Adipocyte (in vitro differentiated cells): ENCODE data around the gene CCDC178.
"Not testable (repeated sequence)": the region's sequence is repeated elsewhere in the genome, so short reads cannot be mapped to it uniquely, and the experiment has no call there.

ENCODE experiments used
- DNase-seq: peaks from one replicate; pipeline ENCODE4 v3.0.0-alpha.2; 2015; ENCODE audit warnings: low read depth
- H3K27me3 ChIP-seq: replicated peaks from 2 replicates; pipeline ENCODE4 v1.7.0; 2013; ENCODE audit warnings: mild to moderate bottlenecking, low read length, moderate library complexity; ENCODE audit not compliant: control insufficient read depth, insufficient read depth
- H3K36me3 ChIP-seq: 2 replicates; pipeline ENCODE4 v1.7.0; 2013; ENCODE audit warnings: low read length, mild to moderate bottlenecking, moderate library complexity; ENCODE audit not compliant: control insufficient read depth, insufficient read depth, severe bottlenecking
- H3K4me1 ChIP-seq: 2 replicates; pipeline ENCODE4 v1.7.0; 2013; ENCODE audit warnings: mild to moderate bottlenecking, low read length, moderate library complexity; ENCODE audit not compliant: control insufficient read depth, insufficient read depth
- H3K4me3 ChIP-seq: 2 replicates; pipeline ENCODE4 v1.7.0; 2013; ENCODE audit warnings: mild to moderate bottlenecking, low read length, moderate library complexity
- H3K9ac ChIP-seq: 2 replicates; pipeline ENCODE4 v1.7.0; 2013; ENCODE audit warnings: mild to moderate bottlenecking, low read length, moderate library complexity
- H3K9me3 ChIP-seq: 2 replicates; pipeline ENCODE4 v1.7.0; 2013; ENCODE audit warnings: mild to moderate bottlenecking, low read length, moderate library complexity; ENCODE audit not compliant: control insufficient read depth

Gene CCDC178

GRCh38 chr18:33355756-33356155 is 84.8 kb downstream of the CCDC178 start:
- Histone ChIP-seq H3K36me3 (no peaks in the 10 kb centered on the region), H3K4me1 (no peaks in the 10 kb centered on the region), H3K4me3 (no peak overlapping the region), H3K27me3 (no peaks in the 10 kb centered on the region), H3K9me3 (peaks cover 8% of the 10 kb centered on the region), H3K9ac (no peak overlapping the region)
- no peak for DNase-seq

DNA sequence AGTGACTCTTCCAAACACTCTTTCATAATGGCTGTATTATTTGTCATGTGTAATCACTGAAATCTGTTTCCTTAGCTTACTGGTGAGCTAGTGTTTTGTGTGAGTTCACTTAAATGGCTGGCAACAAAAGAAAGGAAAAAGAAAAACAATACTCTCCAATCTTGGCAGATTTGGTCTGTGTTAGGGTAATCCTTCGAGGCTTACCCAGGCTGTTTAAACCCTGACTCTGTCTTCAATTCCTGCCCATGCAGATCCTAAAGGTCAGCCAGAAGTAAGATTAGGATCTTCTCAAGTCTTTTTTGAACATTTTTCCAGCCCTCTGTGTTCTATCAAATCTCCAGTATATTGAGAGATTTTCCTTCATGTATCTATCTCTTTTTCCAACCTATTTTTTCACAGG is 85.3 kb downstream of the CCDC178 start:
- H3K36me3 ChIP-seq: no peaks in the 10 kb centered on the region
- no peak for DNase-seq

DNA sequence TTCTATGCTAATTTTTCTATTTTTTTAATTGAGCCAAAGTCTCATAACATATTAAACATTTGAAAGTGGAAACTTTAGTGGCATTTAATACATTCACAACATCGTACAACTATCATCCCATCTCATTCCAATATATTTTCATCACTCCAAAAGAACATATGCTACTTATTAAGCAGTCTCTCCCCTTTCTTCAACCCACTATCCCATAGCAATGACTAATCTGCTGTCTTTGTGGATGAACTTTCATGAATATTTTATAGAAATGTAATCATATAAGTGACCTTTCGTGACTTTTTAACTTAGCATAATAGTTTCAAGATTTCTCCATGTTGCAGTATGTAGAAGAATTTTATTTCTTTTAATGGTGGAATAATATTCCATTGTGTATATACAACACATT is 90.3 kb downstream of the CCDC178 start:
- Histone ChIP-seq H3K27me3 (no peaks in the 10 kb centered on the region), H3K4me1 (no peaks in the 10 kb centered on the region), H3K36me3 (no peaks in the 10 kb centered on the region), H3K9ac (no peak overlapping the region), H3K9me3 (peaks cover 5% of the 10 kb centered on the region), H3K4me3 (no peak overlapping the region)
- DNase-seq: peak; percentile 6

More for the DNA sequence above, 85.3 kb downstream of the CCDC178 start:
- Histone ChIP-seq H3K4me3 (no peak overlapping the region), H3K9ac (no peak overlapping the region), H3K27me3 (no peaks in the 10 kb centered on the region), H3K9me3 (peaks cover 5% of the 10 kb centered on the region), H3K4me1 (no peaks in the 10 kb centered on the region)

- not testable (repeated sequence) for H3K9ac ChIP-seq, DNase-seq, H3K27me3 ChIP-seq, H3K36me3 ChIP-seq, H3K4me1 ChIP-seq, H3K4me3 ChIP-seq
- peaks cover 15% of the 10 kb centered on the region for H3K9me3 ChIP-seq
Observed at GRCh38 chr18:33339733-33340132, 100.8 kb downstream of the CCDC178 start.

- H3K4me3 ChIP-seq: no peak overlapping the region
- no peaks in the 10 kb centered on the region for H3K27me3 ChIP-seq
- DNase-seq: no peak
- peaks cover 12% of the 10 kb centered on the region for H3K9me3 ChIP-seq
- H3K9ac ChIP-seq: no peak overlapping the region
- H3K36me3 ChIP-seq: no peaks in the 10 kb centered on the region
- H3K4me1 ChIP-seq: no peaks in the 10 kb centered on the region
Observed at GRCh38 chr18:33334781-33335180, 105.7 kb downstream of the CCDC178 start.

- H3K36me3 ChIP-seq: no peaks in the 10 kb centered on the region
- no peaks in the 10 kb centered on the region for H3K27me3 ChIP-seq
- no peaks in the 10 kb centered on the region for H3K9me3 ChIP-seq
- DNase-seq: no peak
- no peaks in the 10 kb centered on the region for H3K4me1 ChIP-seq
- no peak overlapping the region for H3K9ac ChIP-seq
- no peak overlapping the region for H3K4me3 ChIP-seq
Observed at GRCh38 chr18:33330711-33331110, 109.8 kb downstream of the CCDC178 start.

DNA sequence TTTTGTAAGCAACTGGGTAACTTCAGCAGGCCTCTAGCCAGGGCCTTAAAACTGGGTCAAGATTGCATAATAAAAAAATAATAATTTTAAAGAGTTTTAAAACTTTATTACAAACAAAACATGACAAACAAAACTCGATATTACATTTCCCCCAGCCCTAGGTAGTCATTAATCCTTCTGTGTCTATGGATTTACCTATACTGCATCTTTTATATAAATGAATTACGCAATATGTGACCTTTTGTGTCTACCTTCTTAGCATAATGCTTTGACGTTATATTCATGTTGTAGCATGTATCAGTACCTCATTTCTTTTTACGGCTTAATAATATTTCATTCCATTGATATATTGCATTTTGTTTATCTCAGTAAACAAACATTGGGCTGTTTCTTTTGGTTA is 113.5 kb downstream of the CCDC178 start:
- no peaks in the 10 kb centered on the region for H3K9me3 ChIP-seq
- H3K4me3 ChIP-seq: no peak overlapping the region
- H3K27me3 ChIP-seq: no peaks in the 10 kb centered on the region
- DNase-seq: no peak
- H3K9ac ChIP-seq: no peak overlapping the region
- no peaks in the 10 kb centered on the region for H3K36me3 ChIP-seq
- H3K4me1 ChIP-seq: no peaks in the 10 kb centered on the region

- Histone ChIP-seq H3K4me3 (no peak overlapping the region), H3K9me3 (peaks cover 2% of the 10 kb centered on the region)
Observed at GRCh38 chr18:33317640-33318039, 122.9 kb downstream of the CCDC178 start.

GRCh38 chr18:33316146-33316587 is 124.4 kb downstream of the CCDC178 start:
- Histone ChIP-seq H3K4me1 (no peaks in the 10 kb centered on the region), H3K4me3 (no peak overlapping the region), H3K36me3 (no peaks in the 10 kb centered on the region), H3K27me3 (no peaks in the 10 kb centered on the region), H3K9ac (no peak overlapping the region), H3K9me3 (peaks cover 2% of the 10 kb centered on the region)
- no peak for DNase-seq

More at GRCh38 chr18:33317640-33318039, 122.9 kb downstream of the CCDC178 start:
- Histone ChIP-seq H3K9ac (no peak overlapping the region), H3K4me1 (no peaks in the 10 kb centered on the region), H3K36me3 (no peaks in the 10 kb centered on the region), H3K27me3 (no peaks in the 10 kb centered on the region)
- no peak for DNase-seq

- Histone ChIP-seq H3K36me3 (no peaks in the 10 kb centered on the region), H3K9me3 (no peaks in the 10 kb centered on the region), H3K4me3 (no peak overlapping the region), H3K4me1 (no peaks in the 10 kb centered on the region), H3K27me3 (no peaks in the 10 kb centered on the region), H3K9ac (no peak overlapping the region)
- DNase-seq: no peak
Observed at GRCh38 chr18:33307520-33307919, 133.0 kb downstream of the CCDC178 start.

DNA sequence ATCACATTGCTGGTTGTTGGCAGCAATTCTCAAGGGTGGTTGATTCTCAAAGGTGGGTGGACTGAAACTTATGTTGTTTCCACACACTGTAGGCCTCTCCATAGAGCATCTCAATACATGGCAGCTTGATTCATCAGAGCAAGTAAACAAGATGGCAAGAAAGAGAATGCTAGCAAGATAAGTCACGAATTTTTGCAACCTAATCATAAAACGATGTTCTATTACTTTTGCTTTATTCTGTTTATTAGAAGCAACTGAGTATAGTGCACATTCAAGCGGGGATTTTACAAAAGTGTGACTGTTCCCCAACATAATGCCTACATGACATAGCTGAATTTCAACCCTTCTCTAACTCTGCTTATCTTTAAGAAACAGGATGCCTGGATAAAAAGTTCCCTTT is 136.2 kb downstream of the CCDC178 start:
- H3K4me1 ChIP-seq: no peaks in the 10 kb centered on the region
- no peak overlapping the region for H3K4me3 ChIP-seq
- H3K9me3 ChIP-seq: no peaks in the 10 kb centered on the region
- DNase-seq: no peak
- no peaks in the 10 kb centered on the region for H3K36me3 ChIP-seq
- H3K27me3 ChIP-seq: no peaks in the 10 kb centered on the region
- no peak overlapping the region for H3K9ac ChIP-seq

- Histone ChIP-seq H3K9me3 (no peaks in the 10 kb centered on the region), H3K36me3 (no peaks in the 10 kb centered on the region), H3K27me3 (no peaks in the 10 kb centered on the region), H3K4me1 (no peaks in the 10 kb centered on the region), H3K9ac (no peak overlapping the region), H3K4me3 (no peak overlapping the region)
- no peak for DNase-seq
Observed at GRCh38 chr18:33291539-33291938, 149.0 kb downstream of the CCDC178 start.
